ENCODE results near the gene NCBP3. TPM values are rescaled to one million over a fixed set of nuclear protein-coding genes. Genes with fewer than 3 reads are reported as not detected.
"Not testable (repeated sequence)": the region's sequence is repeated elsewhere in the genome, so short reads cannot be mapped to it uniquely, and the experiment has no call there.

NCBP3 gene
- total RNA-seq, 1 donor from 2014 or later: 19.9 TPM

DNA sequence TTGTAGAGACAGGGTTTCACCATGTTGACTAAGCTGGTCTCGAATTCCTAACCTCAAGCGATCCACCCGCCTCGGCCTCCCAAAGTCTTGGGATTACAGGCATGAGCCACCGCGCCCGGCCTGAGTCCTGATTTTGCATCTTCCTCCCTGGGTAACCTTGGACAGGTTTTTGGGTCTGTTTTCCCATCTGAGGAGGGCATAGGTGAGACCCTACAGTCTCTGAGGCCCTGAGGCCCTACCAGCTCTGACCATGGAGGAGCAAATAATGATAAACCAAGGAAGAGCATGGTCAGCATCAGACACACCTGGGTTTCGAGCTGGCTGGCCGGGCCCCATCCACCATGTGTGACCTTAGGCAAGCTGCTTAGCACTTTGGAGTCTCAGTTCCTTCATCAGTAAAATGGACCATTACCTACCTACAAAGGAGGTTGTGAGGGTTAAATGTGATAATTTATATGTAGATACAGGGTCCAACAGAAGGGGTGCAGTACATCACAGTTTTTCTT is 1.2 kb upstream of the NCBP3 start:
- no peak for DNase-seq (ENCODE audit: low read depth, low spot score)

- DNase-seq (ENCODE audit: low read depth, low spot score): no peak
These were observed 555 bp upstream of the NCBP3 start for GRCh38 chr17:3846437-3847164.

DNA sequence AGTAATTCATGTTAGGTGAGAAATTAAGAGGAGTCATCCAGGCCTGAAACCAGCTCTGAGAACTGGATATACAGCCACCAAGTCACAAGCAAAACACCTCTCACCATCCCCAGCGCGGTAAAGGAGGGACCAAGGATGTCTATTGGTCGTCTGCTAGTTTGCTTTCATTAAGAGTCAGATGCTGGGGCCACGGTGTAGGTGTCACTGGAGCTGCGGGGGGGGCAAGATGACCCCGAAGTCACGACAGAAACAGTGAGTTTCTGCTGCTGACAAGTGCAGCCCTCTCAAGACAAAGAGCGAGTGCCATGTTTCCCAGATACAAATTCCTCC is 790 bp downstream of the NCBP3 start:
- no peak for DNase-seq (ENCODE audit: low read depth, low spot score)

DNA sequence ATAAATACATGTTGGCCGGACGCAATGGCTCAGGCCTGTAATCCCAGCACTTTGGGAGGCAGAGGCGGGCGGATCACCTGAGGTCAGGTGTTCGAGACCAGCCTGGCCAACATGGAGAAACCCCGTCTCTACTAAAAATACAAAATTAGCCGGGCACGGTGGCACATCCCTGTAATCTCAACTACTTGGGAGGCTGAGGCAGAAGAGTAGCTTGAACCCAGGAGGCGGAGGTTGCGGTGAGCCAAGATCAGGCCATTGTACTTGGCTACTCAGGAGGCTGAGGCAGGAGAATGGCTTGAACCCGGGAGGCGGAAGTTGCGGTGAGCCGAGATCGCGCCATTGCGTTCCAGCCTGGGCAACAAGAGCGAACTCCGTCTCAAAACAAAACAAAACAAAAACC is 1.5 kb downstream of the NCBP3 start:
- not testable (repeated sequence) for DNase-seq (ENCODE audit: low read depth, low spot score)

DNA sequence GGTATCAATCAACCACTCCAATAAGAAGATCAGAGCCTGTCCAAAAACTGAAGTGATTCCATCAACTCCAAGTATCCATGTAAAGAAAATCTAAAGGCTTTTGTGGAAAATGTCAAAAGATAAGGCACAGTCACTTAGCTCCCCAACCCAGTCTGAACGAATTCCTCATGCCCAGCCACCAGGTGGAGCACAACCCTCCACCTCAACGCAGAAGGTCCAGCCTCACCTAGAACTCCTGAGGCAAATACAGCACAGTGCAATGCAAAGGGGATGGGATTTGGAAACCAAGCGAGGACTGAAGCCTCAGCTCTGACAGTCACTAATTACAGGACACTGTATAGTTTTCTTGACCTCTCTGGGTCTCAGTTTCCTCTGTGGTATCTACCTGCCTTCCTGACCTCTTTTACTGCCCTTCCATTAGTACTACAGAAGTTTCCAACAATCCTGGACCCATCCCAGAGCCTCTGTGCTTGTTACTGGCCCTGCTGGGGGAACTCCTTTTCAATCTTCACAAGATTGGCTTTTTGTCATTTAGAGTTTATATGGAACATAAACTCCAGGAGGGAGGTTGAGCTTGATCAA is 2.0 kb downstream of the NCBP3 start:
- no peak for DNase-seq (ENCODE audit: low read depth, low spot score)

DNA sequence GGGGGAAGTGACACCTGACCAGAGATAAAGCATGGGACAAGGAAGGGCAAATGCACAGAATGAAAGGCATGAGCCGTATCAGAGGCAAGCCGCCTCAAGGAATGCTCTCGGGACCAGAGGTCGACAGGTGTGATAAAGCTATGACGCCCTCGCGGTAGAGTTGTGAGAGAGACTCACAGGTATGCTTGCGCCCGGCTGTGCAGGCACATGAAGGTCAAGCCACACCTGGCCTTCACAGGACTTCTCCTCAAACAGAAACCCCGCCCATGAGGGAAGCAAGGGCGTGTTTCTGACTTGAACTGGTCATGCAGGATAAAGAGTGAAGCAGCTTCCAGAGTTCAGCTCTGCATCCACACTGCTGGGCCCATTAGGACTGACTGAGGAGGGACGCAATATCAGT is 7.8 kb downstream of the NCBP3 start:
- no peak for DNase-seq (ENCODE audit: low read depth, low spot score)

DNA sequence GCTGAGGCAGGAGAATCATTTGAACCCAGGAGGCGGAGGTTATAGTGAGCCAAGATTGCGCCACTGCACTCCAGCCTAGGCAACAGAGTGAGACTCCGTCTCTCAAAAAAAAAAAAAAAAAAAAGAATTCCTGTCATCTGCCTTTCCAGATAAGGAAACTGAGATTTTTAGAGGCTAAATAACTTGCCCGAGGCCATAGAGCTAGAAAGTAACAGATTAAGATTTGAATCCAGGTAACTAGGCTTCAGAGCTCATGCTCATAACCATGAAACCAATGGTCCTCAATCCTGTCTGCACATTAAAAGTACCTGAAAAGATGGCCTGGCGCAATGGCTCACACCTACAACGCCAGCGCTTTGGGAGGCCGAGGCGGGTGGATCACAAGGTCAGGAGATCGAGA is 9.5 kb downstream of the NCBP3 start:
- no peak for DNase-seq (ENCODE audit: low read depth, low spot score)

DNA sequence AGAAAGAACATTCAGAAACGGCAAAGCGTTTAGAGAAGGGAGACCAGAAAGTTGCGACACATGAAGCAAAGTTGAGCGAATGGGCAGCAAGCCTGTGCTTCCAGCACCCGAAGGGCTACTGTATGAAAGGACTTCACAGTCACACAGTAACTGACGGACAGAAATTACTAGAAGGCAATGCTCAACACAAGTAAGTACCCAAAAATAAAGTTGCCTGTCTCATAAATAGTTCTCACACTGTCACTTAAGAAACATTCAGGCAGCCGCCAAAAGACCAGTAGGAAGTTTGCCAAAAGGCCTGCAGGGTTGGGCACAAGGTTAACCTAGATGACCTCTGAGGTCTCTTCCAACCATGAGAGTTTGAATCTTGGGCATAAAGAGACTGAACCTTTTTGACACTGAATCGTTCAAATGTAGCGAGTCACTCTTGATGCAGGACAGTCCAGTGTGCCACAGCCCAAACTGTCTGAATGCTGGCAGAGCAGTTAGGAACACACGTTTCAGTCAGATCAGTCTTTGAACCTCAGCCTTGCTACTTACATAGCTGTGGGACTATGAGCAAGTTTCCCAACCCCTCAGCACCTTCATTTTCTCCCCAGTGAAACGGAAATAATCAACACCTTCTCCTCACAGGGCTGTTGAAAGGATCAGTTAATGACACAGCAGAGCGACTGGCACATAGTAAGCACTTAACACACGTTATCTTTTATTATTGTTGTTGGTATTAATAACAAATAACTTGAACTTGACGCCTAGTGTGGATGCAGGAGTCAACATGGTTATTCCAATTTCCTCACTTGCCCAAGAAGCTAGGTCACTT is 10.4 kb downstream of the NCBP3 start:
- no peak for DNase-seq (ENCODE audit: low read depth, low spot score)

DNA sequence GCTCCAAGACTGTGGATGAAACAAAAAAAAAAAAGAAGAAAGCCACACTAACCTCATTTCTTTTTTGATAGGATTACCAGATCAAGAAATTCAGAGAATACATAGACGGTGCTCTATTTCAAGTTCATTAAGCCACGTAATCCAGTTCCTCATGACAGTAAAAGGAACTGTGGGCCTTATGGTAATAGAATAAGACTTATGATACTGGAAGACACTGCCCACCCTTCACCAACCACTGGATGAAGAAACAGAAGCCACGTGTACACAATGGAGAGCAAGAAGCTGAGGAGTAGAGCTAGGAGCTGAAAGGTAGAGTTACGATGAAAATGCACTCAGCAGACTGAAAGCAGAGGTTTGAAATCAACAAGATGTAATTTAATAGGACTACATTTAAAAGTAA is 11.2 kb downstream of the NCBP3 start:
- no peak for DNase-seq (ENCODE audit: low read depth, low spot score)

- DNase-seq (ENCODE audit: low read depth, low spot score): no peak
These were observed 17.2 kb downstream of the NCBP3 start for GRCh38 chr17:3828852-3829232.

GRCh38 chr17:3828151-3828851 is 17.7 kb downstream of the NCBP3 start:
- DNase-seq (ENCODE audit: low read depth, low spot score): no peak

GRCh38 chr17:3827124-3827773 is 18.8 kb downstream of the NCBP3 start:
- peak; percentile 45 for DNase-seq (ENCODE audit: low read depth, low spot score)

DNA sequence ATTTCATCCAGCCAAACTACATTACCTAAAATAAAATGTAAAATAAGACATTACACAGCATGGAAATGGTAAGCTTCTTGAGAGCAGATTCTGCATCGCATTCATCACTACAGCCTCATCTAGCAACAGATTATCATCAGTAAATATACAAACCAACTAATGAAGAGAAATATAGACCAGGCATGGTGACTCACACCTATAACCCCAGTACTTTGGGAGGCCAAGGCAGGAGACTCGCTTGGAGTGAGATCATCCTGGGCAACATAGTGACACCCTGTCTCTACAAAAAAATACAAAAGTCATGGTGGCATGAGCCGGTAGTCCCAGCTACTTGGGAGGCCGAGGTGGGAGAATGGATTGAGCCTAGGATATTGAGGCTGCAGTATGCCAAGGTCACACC is 19.9 kb downstream of the NCBP3 start:
- no peak for DNase-seq (ENCODE audit: low read depth, low spot score)

- DNase-seq (ENCODE audit: low read depth, low spot score): no peak
These were observed 24.9 kb downstream of the NCBP3 start for GRCh38 chr17:3821101-3821500.

DNA sequence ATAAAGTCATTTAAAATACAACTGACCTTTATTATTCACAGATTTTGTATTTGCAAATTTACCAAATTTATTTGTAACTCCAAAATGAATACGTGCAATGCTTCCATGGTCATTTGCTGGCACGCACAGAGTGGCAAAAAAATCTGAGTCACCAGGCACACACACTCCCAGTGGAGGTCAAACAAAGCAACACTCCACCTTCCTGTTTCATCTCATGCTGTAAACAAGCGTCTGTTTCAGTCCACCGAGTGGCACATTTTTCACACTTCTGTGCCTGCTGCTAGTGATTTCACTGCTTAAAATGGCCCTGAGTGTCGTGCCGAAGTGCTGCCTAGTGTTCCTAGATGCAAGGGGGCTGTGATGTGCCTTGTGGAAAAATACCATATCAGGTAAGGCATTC is 27.3 kb downstream of the NCBP3 start:
- peak; percentile 49 for DNase-seq (ENCODE audit: low read depth, low spot score)

- no peak for DNase-seq (ENCODE audit: low read depth, low spot score)
These were observed 28.0 kb downstream of the NCBP3 start for GRCh38 chr17:3817851-3818605.

- no peak for DNase-seq (ENCODE audit: low read depth, low spot score)
These were observed 30.1 kb downstream of the NCBP3 start for GRCh38 chr17:3815925-3816324.

- no peak for DNase-seq (ENCODE audit: low read depth, low spot score)
These were observed 30.9 kb downstream of the NCBP3 start for GRCh38 chr17:3815122-3815521.

DNA sequence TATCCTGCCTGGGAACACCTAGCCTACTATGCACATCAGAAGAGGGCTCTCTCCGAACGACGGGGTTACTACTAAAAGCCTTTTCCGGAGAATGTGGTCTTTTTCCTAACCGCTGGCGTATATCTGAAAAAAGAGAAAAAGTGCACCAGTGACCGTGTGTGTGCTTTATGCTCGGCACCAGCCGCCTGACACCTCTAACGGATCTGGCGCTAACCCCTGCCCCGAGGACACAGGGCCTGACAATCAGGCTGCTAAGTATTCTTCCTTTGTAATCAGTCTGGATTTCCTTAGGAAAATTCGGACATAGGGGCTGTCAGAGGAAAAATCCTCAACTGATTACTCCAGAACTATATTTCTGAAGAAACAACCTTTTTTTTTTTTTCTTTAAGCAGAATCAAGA is 31.7 kb downstream of the NCBP3 start:
- DNase-seq (ENCODE audit: low read depth, low spot score): no peak

DNA sequence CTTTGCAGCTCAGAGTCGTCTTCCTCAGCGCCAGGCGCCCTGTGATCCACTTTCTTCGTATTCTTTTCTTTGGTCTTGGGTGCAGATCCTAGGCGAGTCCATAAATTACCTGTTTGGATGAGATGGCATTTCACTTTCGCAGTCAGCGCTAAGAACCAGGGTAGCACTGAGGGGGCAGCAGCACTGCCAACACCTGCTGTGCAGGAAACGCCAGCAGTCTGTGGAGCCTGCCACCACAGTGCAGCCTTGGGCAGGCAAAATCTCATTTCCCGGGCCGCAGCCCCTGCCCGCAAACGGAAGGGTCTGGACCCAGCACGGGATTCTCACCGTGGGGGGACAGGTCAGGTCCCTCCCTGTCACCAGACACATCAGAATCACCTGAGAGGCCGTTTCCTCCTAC is 32.9 kb downstream of the NCBP3 start:
- no peak for DNase-seq (ENCODE audit: low read depth, low spot score)

DNA sequence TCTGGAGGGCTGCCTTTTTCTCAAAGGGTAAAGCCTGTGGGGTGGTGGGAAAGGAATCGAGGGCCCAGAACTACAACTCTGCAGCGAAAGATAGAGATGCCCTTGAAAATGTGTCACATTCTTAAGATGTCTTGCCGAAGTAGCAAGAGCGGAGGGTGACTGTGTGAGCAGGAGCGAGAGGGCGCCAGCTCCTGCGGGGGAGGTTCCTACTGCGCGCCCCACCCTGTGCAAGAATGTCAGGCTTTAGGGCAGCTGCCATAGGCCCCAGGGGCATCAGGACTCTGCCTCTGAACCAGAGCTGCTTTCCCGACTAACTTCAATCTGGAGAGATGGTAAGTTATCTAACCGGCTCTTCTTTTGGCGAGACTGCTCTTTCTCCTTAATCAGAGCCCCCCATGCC is 33.3 kb downstream of the NCBP3 start:
- DNase-seq (ENCODE audit: low read depth, low spot score): no peak
